Omental fat pad (tissue), 4 donors: Measurements from ENCODE around the gene SIAH2. TPM values are rescaled to one million over a fixed set of nuclear protein-coding genes. Genes with fewer than 3 reads are reported as not detected.

ENCODE experiments used
- ATAC-seq: fragments of 150-250 bp; one replicate; pipeline ENCODE4 v1.9.1; 2016; ENCODE audit warnings: mild to moderate bottlenecking, moderate library complexity; ENCODE audit not compliant: low FRiP score
- DNase-seq: peaks from one replicate; pipeline ENCODE4 v3.0.0-alpha.2; 2019; ENCODE audit warnings: low spot score
- CTCF ChIP-seq, 3 donors: fragments of 450-650 bp; IDR thresholded peaks; one replicate each; pipeline ENCODE4 v1.5.1; 2016 to 2017; ENCODE audit warnings: antibody characterized with exemption in 3 of 3, mild to moderate bottlenecking in 3 of 3, moderate library complexity in 2 of 3
- total RNA-seq, 4 donors: library from RNA; depleted of rRNA; stranded (reverse); fragments of >200 nt; gene quantifications; one replicate each; pipeline ENCODE4 v1.1.0, GENCODE V29; 2016

SIAH2 gene
- total RNA-seq, 4 donors from 2014 or later: 30.6 to 45.3 (median 32.1) TPM

GRCh38 chr3:150736903-150737832, 25.8 kb downstream of the SIAH2 start:
- TF ChIP-seq CTCF (IDR thresholded peaks at IDR 0.05): no peak
- DNase-seq (no peak), ATAC-seq (no peak)

GRCh38 chr3:150736316-150736719, 26.7 kb downstream of the SIAH2 start:
- TF ChIP-seq CTCF (IDR thresholded peaks at IDR 0.05): no peak
- ATAC-seq (no peak), DNase-seq (no peak)

DNA sequence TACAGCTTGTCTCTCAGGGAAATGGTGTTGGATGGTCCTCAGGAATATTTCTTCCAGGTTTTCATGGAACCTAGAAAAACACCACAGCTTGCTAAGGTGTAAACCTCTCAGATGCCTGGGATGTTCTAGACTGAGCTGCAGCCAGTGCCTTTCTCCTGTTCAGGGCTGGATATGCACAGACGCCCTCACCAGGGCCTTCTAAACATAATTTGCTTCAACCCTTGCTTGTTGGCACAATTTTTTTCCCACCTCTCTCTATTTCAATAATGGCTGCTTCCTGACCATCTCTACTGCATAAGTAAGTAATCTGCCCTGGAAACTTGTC, 28.2 kb downstream of the SIAH2 start:
- TF ChIP-seq CTCF (IDR thresholded peaks at IDR 0.05): no peak
- ATAC-seq (no peak), DNase-seq (no peak)

GRCh38 chr3:150733936-150734794, 28.8 kb downstream of the SIAH2 start:
- ATAC-seq: no peak

DNA sequence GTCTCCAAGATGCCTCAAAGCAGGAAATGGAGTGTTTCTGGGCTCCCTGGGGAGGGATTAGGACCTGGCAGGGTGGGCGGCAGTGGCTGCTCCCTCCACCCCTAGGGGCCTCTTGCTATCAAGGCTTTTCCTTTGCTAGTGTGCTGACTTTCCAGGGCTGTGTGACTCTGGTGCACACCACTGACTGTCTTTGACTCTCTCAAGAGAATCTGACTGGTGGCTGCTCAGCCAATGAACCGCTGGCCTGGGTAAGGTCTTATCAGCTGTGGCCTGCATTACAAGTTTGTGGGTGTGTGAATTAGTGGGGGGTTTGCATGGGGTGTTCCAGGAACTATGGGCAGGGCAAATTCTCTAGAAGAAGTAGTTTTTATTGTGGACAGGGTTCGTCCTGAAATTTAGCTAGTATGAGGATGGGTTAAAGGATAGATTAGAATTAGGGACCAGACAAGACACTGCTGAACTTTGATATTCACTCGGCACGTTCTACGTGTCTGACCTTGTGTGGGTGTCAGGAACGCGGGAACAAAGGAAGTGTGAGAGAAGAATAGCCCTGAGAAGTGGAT, 29.5 kb downstream of the SIAH2 start:
- no peak for DNase-seq
- ATAC-seq: no peak
- no peak for TF ChIP-seq CTCF (IDR thresholded peaks at IDR 0.05)

More at GRCh38 chr3:150733936-150734794, 28.8 kb downstream of the SIAH2 start:
- no peak for TF ChIP-seq CTCF (IDR thresholded peaks at IDR 0.05)
- DNase-seq: no peak

DNA sequence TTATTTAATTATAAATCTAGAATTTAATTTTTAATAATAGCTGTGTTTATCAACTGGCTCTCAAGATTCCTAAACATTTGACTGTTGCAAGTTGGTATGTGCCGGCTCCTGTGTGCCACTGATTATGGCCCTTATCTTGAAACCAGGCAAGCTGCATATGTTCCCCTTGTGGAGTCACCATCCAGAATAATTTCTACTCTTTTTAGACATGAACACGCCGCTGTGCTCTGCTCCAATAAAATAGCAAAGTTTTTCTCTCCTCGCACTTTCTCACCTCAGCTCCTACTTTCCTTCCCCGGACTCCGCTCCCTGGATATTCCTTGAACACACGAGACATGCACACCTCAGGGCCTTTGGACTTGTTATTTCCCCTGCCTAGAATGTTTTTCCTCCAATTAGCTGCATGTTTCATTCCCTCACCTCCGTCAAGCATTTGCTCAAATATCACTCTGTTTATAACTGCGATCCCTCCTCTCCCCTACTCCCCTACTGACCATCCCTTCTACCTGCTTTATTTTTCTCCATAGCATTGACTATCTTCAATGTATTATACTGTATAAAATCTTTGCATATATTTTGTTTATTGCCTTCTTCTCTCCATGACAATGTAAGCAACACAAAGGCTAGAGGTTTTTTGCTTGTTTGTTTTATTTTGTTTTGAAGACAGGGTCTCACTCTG, 33.1 kb downstream of the SIAH2 start:
- ATAC-seq: no peak
- DNase-seq: no peak
- TF ChIP-seq CTCF (IDR thresholded peaks at IDR 0.05): no peak
